Activated CD8-positive, alpha-beta memory T cell treated with anti-CD3 and anti-CD28 coated beads, Interleukin-2, amount 50 U/mL, for 1 hour (primary cell): ENCODE measurements around the gene PRSS57.
"Not testable (repeated sequence)": the region's sequence is repeated elsewhere in the genome, so short reads cannot be mapped to it uniquely, and the experiment has no call there.

Source experiments
- DNase-seq: peaks from one replicate; pipeline ENCODE4 v3.0.0-alpha.2; 2020; ENCODE audit errors: extremely low read depth

Gene PRSS57

DNA sequence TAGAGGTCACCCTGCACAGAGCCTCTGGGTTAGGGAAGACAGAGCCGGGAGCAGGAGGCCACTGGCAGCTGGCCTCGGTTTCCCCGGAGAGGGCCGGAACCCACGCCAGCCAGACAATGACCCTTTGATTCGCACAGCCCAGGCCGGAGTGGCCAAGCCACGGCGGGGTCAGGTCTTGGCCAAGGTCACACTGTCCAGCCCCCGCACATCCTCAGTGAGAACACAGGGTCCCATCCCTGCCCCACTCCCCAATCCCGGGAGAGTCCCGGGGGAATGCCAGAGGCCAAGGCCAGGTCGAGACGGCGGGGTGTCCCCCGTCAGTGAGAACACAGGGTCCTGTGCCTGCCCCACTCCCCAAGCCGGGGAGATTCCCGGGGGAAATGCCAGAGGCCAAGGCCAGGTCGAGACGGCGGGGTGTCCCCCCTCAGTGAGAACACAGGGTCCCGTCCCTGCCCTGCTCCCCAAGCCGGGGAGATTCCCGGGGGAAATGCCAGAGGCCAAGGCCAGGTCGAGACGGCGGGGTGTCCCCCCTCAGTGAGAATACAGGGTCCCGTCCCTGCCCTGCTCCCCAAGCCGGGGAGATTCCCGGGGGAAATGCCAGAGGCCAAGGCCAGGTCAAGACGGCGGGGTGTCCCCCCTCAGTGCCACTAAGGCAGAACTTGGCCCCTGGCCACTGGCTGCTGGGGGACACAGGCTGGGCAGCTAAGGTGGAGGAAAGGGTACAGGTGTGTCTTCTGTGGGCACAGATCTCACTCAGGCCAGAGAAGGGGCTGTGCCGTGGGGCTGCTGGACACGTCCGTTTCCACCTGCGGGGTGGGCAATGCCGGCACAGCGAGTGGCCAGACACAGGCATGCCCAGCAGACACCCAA is 20.7 kb downstream of the PRSS57 start:
- no peak for DNase-seq

DNA sequence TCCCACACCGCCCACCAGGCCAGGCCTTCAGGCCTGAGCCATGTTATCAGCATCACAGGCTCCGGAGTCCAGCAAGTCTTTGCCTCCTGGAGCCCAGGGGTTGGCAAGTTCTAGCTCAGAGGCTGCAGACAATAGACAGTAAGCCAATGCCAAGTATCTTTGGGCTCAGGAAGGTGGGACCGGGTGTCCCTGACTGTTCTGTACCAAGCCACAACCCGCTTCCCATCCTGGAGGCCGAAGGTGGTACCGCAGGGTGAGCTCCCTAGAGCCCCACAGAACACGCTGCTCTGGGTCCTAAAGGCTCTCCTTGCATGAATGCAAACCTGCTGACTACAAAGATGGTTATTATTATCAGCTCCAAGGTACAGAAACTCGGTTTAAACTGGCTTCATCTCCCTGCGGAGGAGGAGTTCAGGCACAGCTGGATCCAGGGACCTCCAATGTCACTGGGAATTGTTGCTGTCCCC is 24.6 kb downstream of the PRSS57 start:
- no peak for DNase-seq

DNA sequence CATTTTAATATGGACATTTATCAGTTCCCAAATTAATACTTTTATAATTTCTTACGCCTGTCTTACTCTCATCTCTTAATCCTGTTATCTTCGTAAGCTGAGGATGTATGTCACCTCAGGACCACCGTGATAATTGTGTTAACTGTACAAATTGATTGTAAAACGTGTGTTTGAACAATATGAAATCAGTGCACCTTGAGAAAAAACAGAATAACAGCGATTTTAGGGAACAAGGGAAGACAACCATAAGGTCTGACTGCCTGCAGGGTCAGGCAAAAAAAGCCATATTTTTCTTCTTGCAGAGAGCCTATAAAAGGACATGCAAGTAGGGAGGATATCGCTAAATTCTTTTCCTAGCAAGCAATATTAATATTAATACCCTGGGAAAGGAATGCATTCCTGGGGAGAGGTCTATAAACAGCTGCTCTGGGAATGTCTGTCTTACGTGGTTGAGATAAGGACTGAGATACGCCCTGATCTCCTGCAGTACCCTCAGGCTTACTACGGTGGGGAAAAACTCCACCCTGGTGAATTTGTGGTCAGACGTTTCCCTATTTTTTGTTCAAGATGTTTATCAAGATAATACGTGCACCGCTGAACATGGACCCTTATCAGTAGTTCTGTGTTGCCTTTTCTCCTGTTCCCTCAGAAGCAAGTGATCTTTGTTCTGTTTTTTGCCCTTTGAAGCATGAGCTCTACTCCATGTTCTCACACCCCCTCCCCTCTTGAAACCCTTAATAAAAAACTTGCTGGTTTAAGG is 26.4 kb downstream of the PRSS57 start:
- not testable (repeated sequence) for DNase-seq

DNA sequence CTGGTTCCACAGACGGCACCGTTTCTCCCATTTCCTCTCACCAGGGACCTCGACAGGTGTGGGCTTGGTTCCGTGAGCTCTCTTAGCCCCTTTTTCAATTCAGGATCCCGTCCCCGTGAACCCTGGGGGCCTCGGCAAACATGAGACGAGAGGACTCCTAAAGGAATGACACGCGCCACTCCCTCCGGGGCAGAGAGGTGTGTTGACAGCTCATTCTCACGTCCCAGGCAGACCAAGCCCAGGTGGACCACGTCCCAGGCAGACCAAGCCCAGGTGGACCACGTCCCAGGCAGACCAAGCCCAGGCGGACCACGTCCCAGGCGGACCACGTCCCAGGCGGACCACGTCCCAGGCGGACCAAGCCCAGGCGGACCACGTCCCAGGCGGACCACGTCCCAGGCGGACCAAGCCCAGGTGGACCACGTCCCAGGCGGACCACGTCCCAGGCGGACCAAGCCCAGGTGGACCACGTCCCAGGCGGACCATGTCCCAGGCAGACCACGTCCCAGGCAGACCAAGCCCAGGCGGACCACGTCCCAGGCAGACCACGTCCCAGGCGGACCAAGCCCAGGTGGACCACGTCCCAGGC is 28.2 kb downstream of the PRSS57 start:
- DNase-seq = not testable (repeated sequence)

DNA sequence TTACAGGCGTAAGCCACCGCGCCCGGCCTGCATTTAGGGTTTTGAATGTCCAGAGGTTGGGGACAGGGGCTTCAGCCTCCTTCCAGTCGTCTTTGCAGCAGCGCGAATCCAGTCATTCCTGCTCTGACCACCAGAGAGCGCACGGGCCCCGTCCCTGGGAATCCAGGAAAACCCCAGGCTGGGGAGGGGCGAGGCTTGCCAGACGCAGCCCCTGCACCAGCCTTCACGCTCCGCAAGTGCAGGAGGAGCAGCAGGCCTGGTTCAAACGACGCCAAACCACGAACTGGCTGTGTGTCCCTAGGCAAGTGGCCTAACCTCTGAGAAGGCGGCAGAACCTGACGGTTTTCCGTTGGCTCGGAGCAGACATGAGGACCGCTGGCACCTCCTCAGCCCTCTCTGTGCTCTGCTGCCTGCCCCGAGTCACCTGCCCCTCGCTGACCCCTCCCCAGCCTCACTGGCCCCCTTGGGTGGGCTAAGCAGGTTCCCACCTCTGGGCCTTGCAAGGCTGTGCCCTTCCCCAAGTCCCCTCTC is 30.3 kb downstream of the PRSS57 start:
- DNase-seq = peak; percentile 49

DNA sequence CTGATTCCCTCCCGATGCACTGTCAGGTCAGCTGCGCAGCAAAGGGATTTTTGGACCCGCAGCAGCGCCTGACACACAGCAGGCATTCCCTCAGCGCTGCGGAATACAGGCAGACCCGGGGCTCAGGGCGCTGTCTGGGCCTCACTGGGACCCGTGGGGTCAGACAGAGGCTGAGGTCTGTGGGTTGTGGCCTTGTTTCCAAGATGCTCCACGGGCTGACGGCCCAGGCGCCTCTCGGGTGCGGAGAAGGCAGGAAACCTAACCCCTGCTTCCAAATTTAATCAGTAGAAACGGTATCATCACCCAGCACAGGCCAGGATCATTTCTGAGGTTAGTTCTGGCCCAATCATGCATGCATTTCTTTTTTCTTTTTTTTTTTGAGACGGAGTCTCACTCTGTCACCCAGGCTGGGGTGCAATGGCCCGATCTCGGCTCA is 31.6 kb downstream of the PRSS57 start:
- DNase-seq = no peak

DNA sequence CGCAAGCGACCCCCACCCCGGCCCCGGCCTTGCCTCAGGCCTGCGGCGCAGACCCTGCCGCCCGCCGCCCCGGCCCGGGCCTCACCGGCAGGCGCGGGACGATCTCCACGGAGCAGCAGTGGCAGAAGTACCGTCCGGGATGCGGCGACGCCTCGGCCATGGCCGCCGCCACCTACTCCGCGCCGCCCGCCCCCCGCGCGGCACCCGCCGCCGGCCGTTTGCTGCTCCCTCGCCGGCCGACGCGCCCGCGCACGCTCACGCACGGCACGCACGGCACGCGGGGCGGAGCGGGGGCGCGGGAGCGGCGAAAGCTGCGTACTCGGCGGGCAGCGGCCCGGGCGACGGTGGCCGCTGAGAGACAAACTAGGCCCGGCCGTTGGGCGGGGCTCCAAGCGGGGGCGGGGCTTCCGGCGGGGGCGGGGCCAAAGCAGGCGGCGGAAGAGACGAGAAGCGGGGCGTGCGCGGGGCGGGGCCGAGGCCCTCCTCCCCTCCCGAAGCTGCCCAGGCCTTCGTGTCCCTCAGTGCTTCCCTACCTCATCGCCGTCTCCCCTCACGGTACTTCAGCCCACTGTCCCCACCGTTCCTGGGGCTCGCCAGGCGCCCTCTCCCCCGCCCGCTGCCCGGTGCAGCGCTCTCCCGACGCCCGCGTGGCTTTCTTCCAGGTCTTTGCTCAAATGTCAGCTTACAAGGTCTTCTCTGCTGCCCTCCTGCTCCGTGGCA is 32.1 kb downstream of the PRSS57 start, which contains the start of gene RNF126:
Gene RNF126, minus strand, starts transcription at position 253 of the 720 bp plus-strand sequence. Its CDS starts 93 bp downstream, at position 160.
- peak; percentile 71 for DNase-seq

DNA sequence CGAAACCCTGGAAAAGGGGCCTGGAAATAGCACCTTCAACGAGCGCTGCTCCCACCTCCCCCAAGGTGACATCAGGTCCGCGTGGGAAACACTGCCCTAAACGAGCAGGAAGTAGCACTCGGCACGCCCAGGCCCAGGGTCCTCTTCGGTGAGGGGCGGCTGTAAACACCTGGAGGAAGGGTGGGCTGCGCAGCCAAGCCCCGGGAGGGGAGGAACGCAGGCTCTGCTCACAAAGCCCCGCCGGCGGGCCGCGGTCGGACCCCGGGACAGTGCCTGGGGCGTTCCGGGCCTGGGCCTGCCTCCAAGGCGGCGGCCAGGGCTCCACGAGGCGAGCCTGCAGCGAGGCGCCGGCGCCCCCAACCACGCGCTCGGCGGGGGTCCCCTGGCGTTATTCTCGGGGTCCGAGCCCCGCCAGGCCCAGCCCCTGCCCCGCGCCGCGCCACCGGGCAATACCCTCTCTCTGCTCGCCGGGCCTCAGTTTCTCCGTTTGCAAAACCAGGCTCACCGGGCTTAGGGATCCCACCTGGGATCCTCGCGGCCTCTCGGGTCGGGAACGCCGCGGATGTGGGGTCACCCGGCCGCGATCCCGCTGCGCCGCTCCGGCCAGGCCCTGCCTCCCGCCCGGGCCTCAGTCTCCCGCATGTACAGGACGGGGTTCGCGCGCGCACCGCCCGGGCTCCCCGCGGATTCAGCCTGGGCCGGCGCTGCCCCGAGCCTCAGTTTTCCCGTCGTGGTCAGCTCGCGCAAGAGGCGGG is 32.9 kb downstream of the PRSS57 start:
- DNase-seq = no peak

DNA sequence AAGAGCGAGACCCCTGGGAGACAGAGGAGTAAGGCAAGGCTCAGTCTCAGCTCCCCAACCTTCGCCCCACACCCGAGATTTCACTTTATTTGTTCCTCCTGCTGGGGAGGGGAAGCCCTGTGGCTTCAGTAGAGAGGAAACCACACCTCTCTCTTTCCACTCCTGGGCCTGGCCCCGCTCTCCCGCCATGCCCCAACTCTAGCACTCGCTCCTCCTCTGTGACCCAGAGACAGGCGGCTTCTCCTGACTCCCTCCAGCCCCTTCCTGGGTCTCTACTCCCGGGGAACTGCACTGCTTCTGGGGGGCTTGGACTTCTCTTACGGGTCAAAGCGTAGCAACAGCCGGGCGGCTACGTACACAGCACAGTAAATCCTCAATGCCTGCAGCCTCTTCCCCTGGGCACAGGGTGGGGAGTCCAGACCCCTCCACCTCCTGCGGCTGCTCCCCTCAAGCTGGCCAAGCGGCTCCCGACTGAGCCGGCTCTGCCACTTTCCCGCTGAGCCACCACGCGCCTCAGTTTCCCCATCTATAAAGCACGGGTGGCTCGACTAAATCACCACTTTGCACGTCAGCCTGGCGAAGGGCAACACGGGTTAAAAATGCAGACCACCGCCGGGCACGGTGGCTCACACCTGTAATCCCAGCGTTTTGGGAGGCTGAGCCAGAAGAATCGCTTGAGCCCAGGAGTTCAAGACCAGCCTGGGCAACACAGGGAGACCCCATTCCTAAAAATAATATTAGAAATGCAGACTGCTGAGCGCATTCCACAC is 33.6 kb downstream of the PRSS57 start:
- no peak for DNase-seq

DNA sequence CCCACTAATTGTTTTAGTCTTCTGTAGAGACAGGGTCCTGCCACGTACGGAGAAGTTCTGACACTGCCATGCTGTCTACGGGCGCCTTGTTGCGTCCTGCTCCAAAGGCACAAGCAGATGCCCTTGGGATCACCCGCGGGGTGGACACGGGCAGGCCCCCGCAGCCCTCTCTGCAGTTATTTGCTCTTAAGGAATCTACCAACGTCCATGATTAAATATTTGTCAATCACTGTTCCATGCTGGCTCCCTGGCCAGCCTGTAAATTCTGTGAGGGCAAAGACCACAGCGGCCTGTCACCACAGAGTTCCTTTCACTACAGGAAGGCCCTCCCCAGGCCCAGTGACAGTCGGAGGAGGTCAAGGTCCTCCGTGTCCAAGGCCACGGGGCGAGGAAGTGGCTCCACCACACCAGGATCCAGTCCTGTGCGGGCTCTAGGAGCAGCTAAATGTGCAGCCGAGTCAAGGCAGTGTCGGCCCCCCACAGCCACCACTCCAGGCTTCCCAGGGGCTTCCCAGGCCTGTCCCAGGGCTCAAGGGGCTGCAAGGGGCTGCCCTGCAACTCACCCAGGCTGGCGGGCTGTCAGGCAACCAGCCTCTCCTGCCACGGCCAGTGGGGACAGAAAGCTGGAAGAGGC is 34.3 kb downstream of the PRSS57 start:
- no peak for DNase-seq

DNA sequence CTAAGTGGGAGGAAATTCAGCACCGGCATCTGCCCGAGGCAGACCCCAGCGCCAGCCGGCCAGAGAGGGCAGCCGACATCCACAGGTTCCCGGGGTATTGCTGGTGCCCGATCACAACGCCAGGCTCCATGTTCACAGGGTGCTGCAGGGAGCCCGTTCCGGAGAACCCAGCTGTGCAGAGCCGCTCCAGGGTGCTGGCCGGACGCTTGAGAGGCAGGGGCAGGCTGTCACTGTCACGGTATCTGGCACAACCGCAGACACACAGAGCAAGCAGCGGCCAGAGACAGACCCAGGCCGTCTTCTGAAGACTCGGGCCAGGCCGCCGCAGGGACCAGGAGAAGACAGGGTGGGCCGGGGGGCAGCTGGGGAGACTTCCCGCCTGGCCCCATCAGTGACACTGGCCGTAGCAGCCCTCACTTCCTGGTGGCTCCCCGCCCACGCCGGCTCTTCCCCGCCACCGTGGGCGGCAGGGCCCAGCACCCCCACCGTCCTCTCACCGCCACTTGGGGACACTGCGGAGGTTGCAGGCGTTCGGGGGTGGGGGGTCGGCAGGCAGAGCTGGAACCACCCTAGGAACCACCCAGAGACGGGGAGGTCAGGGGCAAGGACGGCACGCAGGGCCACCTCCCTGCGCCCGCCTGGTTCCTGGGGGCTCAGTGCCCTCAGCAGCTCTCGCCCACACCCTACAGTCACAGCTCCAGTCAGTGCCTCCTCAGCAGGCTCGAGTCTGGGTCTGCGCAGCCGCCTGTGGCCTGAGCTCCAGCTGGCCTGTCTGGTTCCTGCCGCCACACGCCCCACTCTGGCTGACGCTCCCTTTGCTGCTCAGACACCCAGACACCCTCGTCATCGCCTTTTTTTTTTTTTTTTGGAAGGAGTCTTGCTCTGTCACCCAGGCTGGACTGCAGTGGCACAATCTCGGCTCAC is 36.1 kb downstream of the PRSS57 start:
- DNase-seq = no peak

DNA sequence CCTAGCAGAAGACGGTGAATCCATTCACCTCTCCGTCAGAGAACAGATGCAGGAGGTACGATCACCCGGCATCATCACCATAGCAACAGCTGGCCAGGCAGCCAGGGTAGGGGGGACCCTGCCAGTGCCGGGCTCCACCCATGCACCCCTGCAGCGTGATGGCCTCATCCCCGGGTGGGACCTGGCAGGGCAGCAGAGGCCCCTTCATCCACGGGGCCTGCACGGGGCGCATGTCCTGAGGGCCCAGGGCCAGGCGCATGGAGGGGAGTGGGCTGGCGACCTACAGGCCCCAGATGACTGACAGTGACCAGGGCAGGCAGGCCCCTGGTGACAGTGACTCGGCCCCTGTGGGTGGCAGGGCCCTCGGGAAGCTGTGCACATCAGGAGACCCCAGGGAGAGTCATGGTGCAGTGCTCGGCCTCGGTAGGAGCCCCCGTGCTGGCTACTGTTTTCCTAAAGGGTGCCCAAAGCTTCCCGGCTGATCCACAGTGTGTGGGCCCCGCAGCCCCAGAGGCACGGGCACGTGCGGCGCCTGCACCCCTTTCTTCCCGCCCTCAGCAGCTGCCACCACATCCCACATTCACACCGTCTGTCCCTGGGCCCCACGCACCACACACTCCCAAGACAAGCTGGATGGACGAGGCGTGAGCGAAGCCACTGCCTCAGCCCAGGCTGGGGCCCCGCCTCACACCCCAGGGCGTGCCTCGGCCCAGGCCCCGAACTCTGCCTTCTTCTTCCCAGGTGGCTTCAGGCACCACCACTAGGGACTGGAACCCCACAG is 37.0 kb downstream of the PRSS57 start:
- DNase-seq = no peak

DNA sequence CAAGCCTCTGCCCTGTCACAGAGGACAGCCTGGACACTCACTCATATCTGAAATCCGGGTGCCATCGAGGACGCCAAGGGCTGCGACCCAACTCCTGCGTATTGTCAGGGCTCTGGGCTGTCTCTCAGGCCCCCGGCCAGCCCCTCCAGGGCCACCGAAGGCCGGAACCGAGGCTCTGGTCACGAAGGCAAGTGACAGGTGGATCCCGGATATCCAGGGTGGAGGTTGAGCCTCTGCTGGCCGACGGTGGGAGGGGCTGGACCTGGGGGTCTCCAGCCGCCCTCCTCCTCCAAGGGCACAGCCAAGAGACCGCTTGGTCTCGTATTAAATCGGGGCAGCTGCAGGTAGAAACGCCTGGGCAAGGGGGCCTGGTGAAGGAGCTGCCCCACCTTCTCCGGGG is 37.6 kb downstream of the PRSS57 start:
- no peak for DNase-seq

DNA sequence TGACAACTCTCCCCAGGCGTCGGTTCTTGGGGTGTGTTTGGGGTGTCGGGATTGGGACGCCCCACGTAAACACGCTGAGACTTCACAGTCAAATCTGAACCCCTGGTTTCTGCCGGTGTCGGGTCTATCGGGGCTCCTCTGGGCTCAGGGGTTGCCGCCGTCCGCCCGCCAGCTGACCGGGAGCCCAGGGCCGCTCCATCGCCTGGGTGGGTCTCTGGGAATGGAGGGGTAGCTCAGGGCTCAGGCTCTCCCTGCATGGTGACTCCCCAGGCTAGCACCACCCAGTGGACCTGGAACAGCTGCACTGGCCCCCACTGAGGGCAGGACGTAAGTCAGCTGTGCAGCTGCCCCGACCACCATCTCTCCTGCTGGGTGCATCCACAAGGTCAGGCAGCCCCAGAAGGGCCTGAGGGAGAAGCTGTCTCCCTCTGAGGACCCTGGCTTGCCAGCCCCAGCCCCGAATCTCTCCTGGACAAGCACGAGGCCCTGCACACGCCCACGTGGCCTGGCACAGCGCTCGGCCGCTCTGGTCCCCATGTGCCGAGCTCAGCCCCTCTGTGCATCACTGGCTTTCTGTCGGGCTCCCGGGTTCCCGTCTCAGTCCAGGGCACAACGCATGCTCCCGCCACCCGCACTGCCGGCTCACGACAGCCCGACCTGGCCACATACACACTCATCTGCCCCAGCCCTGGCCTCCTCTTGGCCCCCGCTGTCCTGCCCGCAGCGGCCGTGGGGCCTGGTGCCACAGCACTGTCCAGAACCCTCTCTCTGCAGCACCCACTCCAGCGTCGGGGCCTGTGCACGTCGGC is 38.3 kb downstream of the PRSS57 start:
- DNase-seq = no peak

DNA sequence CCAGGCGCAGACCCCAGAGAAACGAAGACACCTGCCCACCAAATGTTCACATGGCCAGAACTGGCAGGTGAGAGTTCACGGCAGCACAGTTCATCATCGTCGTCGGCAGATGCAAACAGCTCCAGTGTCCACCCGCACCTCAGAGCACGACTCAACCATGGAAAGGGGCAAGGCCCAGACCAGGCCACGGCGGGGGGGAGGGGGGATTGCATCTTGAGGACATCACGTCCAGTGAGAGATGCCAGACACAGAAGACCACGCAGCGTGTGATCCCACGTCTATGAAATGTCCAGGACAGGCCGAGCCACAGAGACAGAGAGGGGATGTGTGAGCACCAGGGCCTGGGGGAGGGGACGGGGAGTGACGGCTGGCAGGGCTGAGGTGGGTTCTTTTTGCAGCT is 39.6 kb downstream of the PRSS57 start:
- no peak for DNase-seq

DNA sequence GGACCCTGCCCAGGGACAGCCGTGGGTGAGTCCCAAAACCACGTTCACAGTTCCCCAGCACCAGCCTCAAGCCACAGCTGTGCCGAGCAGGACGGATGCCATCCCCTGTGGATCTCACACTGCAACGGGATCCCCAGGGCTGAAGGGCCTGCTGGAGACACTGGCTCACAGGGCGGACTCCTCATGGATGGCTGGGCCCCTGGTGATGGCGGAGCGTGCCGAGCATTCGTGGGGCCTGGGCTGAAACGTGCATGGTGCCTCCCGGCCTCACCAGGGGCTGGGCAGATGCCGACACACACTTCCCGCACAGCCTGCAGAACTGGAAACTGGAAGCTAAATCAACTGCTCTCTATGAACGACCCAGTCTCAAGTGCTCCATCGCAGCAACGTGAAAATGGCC is 41.8 kb downstream of the PRSS57 start:
- no peak for DNase-seq
